ENCODE data around the gene EDC3.

Gene EDC3

DNA sequence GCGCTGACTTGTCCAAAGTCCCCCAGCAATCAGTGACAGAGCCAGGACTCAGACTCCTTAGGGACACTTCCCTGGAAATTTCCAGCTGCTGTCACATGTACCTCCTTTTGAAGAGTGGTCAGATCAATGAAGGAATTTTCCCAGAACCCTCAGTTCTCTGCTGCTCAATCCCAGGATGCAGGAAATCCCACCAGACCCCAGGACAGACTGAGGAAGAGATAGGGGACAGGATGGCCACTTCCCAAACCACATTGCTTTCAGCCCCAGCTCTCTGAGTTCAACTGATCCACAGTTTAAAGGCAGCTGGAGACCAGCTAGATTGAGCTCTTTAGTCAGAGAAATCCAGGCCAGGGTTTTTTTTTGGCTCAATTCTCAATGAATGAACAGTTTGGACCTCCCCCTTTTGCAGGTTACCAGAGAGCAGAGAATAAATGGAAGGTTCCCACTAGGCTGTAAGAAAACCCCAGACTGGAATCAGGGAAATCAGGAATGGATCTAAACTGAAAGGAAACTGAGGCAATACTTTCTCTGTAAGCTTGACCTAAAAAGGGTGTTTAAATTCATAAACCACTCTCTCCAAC lies 28.0 kb upstream of the EDC3 start:
- H3K36me3 Mint-ChIP-seq = no peaks in the 10 kb centered on the region
- H3K27ac Mint-ChIP-seq = peak overlapping the region; percentile 75
- no peak overlapping the region for H3K4me3 Mint-ChIP-seq
- peaks cover 16% of the 10 kb centered on the region for H3K4me1 Mint-ChIP-seq
- H3K9me3 Mint-ChIP-seq = no peaks in the 10 kb centered on the region
- ATAC-seq = no peak
- H3K27me3 Mint-ChIP-seq = peaks cover 49% of the 10 kb centered on the region

DNA sequence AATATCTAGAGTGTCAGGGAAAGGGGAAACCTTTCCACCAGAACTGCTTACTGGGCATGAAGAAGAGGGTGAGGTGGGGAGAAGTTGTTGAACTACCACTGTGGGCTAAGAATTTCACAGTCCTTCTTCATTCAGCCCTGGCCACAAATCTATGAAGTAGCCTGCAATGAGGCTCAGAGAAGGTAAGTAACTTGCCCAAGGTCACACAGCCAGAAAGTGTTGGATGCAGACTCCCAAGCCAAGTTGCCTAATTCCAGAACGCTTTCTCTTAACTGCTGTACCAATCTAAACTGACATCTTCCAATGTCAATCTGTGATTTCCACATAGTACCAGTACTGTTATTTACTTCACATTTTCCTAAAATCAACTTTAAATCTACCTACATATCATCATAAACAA lies 27.4 kb upstream of the EDC3 start:
- Mint-ChIP-seq H3K27ac (no peak overlapping the region), H3K4me1 (peaks cover 16% of the 10 kb centered on the region)
- no peak for ATAC-seq

DNA sequence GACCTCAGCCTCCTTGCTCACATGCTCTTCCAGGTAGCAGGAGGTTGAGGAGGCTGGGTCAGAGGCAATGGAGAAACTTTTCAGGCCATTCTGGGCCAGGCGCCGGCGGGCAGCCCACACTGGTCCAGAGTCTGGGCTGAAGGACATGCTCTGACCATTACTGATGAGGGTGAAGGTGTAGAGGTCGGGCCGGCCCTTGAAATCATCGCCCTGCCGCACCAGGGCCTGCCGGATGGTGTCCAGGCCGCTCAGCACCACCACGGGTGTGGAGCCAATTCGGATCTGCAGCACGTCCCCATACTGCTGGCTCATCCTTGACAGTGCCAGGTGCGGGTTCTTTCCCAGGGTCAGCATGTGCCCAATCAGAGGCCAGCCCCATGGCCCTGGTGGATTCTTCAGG lies 26.8 kb upstream of the EDC3 start:
- H3K27me3 Mint-ChIP-seq = peaks cover 44% of the 10 kb centered on the region
- no peaks in the 10 kb centered on the region for H3K9me3 Mint-ChIP-seq
- H3K36me3 Mint-ChIP-seq = no peaks in the 10 kb centered on the region
- H3K27ac Mint-ChIP-seq = no peak overlapping the region
- no peak for ATAC-seq
- H3K4me3 Mint-ChIP-seq = no peak overlapping the region
- H3K4me1 Mint-ChIP-seq = peaks cover 16% of the 10 kb centered on the region

More for the DNA sequence above, 27.4 kb upstream of the EDC3 start:
- peaks cover 49% of the 10 kb centered on the region for H3K27me3 Mint-ChIP-seq
- no peak overlapping the region for H3K4me3 Mint-ChIP-seq
- no peaks in the 10 kb centered on the region for H3K36me3 Mint-ChIP-seq
- no peaks in the 10 kb centered on the region for H3K9me3 Mint-ChIP-seq

- H3K27ac Mint-ChIP-seq = no peak overlapping the region
- ATAC-seq = no peak
Observed at GRCh38 chr15:74716651-74717050, 20.8 kb upstream of the EDC3 start.

DNA sequence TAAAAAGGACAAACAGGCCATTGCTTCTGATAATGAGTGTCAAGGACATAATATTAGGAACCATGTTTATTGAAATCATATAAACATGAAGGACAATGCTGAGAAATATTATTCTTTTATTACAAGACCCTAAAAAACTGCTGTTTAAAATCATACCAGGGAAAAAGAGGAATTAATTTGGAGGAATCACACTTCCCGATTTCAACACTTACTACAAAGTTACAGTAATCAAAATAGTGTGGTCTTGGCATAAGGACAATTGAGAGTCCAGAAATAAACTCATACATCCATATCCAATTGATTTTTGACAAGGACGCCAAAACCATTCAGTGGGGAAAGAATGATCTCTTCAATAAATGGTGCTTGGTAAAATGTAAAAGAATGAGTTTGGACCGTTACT lies 16.5 kb upstream of the EDC3 start:
- H3K4me1 Mint-ChIP-seq = no peaks in the 10 kb centered on the region
- no peaks in the 10 kb centered on the region for H3K36me3 Mint-ChIP-seq
- ATAC-seq = no peak
- no peaks in the 10 kb centered on the region for H3K9me3 Mint-ChIP-seq
- H3K27me3 Mint-ChIP-seq = peaks cover 20% of the 10 kb centered on the region
- no peak overlapping the region for H3K4me3 Mint-ChIP-seq
- H3K27ac Mint-ChIP-seq = no peak overlapping the region

More at GRCh38 chr15:74716651-74717050, 20.8 kb upstream of the EDC3 start:
- H3K4me1 Mint-ChIP-seq = no peaks in the 10 kb centered on the region
- no peak overlapping the region for H3K4me3 Mint-ChIP-seq
- H3K9me3 Mint-ChIP-seq = no peaks in the 10 kb centered on the region
- no peaks in the 10 kb centered on the region for H3K36me3 Mint-ChIP-seq
- peaks cover 8% of the 10 kb centered on the region for H3K27me3 Mint-ChIP-seq

- no peaks in the 10 kb centered on the region for H3K4me1 Mint-ChIP-seq
- H3K36me3 Mint-ChIP-seq = no peaks in the 10 kb centered on the region
- H3K27me3 Mint-ChIP-seq = peaks cover 34% of the 10 kb centered on the region
- no peak overlapping the region for H3K27ac Mint-ChIP-seq
- H3K4me3 Mint-ChIP-seq = no peak overlapping the region
- no peaks in the 10 kb centered on the region for H3K9me3 Mint-ChIP-seq
- ATAC-seq = no peak
Observed at GRCh38 chr15:74710319-74711094, 14.7 kb upstream of the EDC3 start.

GRCh38 chr15:74709892-74710291 lies 14.1 kb upstream of the EDC3 start:
- Mint-ChIP-seq H3K4me1 (no peaks in the 10 kb centered on the region), H3K4me3 (no peak overlapping the region), H3K9me3 (no peaks in the 10 kb centered on the region), H3K27ac (no peak overlapping the region), H3K27me3 (peaks cover 40% of the 10 kb centered on the region), H3K36me3 (no peaks in the 10 kb centered on the region)
- no peak for ATAC-seq

DNA sequence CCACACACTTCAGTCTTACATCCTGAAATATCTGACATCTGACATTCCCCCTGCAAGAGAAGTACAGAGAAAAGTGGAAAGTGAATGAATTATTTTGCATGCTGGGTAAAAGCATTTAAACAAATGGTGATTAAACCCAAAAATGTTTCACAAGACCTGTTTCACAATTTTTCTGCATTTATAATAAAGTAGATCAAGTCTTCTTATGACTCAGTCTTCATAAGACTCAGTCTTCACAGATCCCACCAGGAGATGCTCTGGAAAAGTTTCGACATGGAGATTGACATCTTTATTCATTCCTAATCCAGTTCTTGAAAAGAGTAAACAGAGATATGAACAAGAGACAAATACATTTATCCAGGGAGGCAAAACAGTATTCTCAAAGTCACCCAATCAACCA lies 13.2 kb upstream of the EDC3 start:
- H3K36me3 Mint-ChIP-seq = no peaks in the 10 kb centered on the region
- peaks cover 42% of the 10 kb centered on the region for H3K27me3 Mint-ChIP-seq
- no peak for ATAC-seq
- H3K27ac Mint-ChIP-seq = no peak overlapping the region
- H3K4me1 Mint-ChIP-seq = no peaks in the 10 kb centered on the region
- no peak overlapping the region for H3K4me3 Mint-ChIP-seq
- no peaks in the 10 kb centered on the region for H3K9me3 Mint-ChIP-seq

DNA sequence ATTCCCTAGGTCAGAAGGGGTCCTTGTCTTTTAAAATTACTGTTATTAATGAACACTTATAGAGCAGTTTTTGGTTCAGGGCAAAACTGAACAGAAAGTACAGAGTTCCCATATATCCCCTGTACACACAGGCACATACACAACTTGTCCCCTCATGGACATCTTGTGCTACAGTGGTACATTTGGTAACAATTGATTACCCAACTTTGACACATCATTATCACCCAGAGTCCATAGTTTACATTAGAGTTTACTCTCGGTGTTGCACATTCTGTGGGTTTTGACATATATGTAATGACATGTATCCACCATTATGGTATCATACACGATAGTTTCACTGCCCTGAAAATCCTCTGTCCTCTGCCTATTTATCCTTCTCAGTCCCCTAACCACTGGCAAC lies 984 bp upstream of the EDC3 start:
- Mint-ChIP-seq H3K4me1 (peaks cover 44% of the 10 kb centered on the region), H3K36me3 (peaks cover 5% of the 10 kb centered on the region), H3K27me3 (peaks cover 3% of the 10 kb centered on the region), H3K4me3 (peak overlapping the region; percentile 99), H3K9me3 (no peaks in the 10 kb centered on the region), H3K27ac (peak overlapping the region; percentile 93)
- ATAC-seq = no peak

DNA sequence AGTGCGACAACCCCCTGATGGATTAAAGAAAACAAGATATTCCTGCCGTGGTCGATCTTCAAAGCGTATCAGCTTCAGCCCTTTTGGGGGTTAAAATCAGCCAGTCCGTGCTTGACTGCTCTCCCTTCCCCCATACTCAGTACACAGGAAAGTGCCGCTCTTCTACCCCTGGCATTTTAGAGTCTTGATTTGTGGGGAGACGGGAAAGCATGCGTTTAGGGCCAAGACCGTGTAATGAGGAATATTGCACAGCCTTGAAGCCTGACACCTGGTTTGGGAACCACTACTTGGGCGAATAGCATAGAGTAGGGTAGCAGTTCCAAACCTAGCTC lies 540 bp upstream of the EDC3 start:
- Mint-ChIP-seq H3K9me3 (no peaks in the 10 kb centered on the region), H3K4me3 (peak overlapping the region; percentile 99), H3K27me3 (no peaks in the 10 kb centered on the region), H3K27ac (peak overlapping the region; percentile 93), H3K36me3 (peaks cover 5% of the 10 kb centered on the region), H3K4me1 (peaks cover 44% of the 10 kb centered on the region)
- peak; percentile 39 for ATAC-seq

DNA sequence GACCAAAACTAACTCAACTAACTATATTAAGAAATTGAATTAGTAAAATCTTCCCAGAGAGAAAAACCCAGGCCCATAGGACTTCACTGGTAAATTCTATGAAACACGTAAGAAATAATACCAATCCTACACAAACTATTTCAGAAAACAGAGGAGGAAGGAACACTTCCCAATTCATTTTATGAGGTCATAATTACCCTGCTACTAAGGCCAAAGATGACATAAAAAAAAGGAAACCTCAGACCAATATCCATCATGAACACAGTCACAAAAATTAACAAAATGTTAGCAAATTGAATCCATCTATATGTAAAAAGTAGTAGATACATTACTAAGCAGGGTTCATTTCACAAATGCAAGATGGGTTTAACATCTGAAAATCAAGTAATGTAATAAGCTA lies 3.5 kb downstream of the EDC3 start:
- Mint-ChIP-seq H3K4me3 (no peak overlapping the region), H3K36me3 (peaks cover 19% of the 10 kb centered on the region), H3K27me3 (no peaks in the 10 kb centered on the region), H3K9me3 (no peaks in the 10 kb centered on the region), H3K4me1 (peaks cover 55% of the 10 kb centered on the region), H3K27ac (no peak overlapping the region)
- no peak for ATAC-seq

- no peak overlapping the region for H3K4me3 Mint-ChIP-seq
- H3K4me1 Mint-ChIP-seq = peaks cover 6% of the 10 kb centered on the region
- peaks cover 3% of the 10 kb centered on the region for H3K9me3 Mint-ChIP-seq
- no peak for ATAC-seq
- H3K27me3 Mint-ChIP-seq = no peaks in the 10 kb centered on the region
- H3K27ac Mint-ChIP-seq = no peak overlapping the region
- H3K36me3 Mint-ChIP-seq = peaks cover 16% of the 10 kb centered on the region
Observed at GRCh38 chr15:74683758-74684157, 12.1 kb downstream of the EDC3 start.

- Mint-ChIP-seq H3K27ac (no peak overlapping the region), H3K9me3 (peaks cover 3% of the 10 kb centered on the region), H3K4me1 (peaks cover 6% of the 10 kb centered on the region), H3K36me3 (peaks cover 16% of the 10 kb centered on the region), H3K4me3 (no peak overlapping the region), H3K27me3 (no peaks in the 10 kb centered on the region)
- ATAC-seq = no peak
Observed at GRCh38 chr15:74682954-74683353, 12.9 kb downstream of the EDC3 start.

DNA sequence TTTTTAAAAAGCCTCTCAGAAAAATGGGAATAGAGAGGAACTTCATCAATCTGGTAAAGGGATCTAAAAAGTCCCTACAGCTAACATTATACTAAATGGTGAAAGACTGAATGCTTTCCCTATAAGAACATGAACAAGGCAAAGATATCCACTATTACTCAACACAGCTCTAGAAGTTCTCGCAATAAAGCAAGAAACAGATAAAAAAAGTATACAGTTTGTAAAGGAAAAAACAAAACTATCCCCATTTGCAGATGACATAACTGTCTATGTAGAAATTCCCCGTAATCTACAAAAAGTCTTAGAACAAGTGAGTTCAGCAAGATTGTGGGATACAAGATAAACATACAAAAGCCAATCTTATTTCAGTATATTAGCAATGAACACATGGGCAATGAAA lies 15.4 kb downstream of the EDC3 start:
- ATAC-seq = no peak
- Mint-ChIP-seq H3K27ac (no peak overlapping the region), H3K36me3 (peaks cover 15% of the 10 kb centered on the region), H3K27me3 (no peaks in the 10 kb centered on the region), H3K4me3 (no peak overlapping the region), H3K9me3 (peaks cover 3% of the 10 kb centered on the region), H3K4me1 (peaks cover 6% of the 10 kb centered on the region)

GRCh38 chr15:74676801-74677200 lies 19.0 kb downstream of the EDC3 start:
- H3K4me3 Mint-ChIP-seq = no peak overlapping the region
- no peaks in the 10 kb centered on the region for H3K9me3 Mint-ChIP-seq
- peaks cover 27% of the 10 kb centered on the region for H3K36me3 Mint-ChIP-seq
- no peak for ATAC-seq
- H3K27ac Mint-ChIP-seq = no peak overlapping the region
- H3K4me1 Mint-ChIP-seq = peaks cover 6% of the 10 kb centered on the region
- H3K27me3 Mint-ChIP-seq = no peaks in the 10 kb centered on the region

DNA sequence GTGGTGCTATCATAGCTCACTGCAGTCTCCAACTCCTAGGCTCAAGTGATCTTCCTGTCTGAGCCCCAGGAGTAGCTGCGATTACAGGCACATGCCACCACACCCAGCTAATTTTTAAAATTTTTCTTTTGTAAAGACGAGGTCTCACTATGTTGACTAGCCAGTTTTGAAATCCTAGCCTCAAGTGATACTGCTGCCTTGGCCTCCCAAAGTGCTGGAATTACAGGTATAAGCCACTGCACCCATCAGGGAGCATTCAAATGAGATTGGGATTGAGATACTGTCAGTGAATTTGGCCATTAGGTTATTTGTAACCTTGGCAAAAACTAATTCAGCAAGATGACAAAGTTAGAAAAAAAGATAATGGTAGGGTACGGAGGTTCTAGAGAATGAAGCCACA lies 21.7 kb downstream of the EDC3 start:
- Mint-ChIP-seq H3K27me3 (no peaks in the 10 kb centered on the region), H3K4me3 (no peak overlapping the region), H3K4me1 (no peaks in the 10 kb centered on the region), H3K27ac (no peak overlapping the region), H3K9me3 (no peaks in the 10 kb centered on the region), H3K36me3 (peaks cover 34% of the 10 kb centered on the region)
- ATAC-seq = no peak
